K562 (cell line): ENCODE data around the gene UGT1A5. TPM values are rescaled to one million over a fixed set of nuclear protein-coding genes. Genes with fewer than 3 reads are reported as not detected.

Experiments
- ATAC-seq: fragments of 200-7000 bp; cut with Tn5 transposase; 3 replicates; pipeline ENCODE4 v1.9.1; 2020; ENCODE audit warnings: moderate library complexity
- BruUV-seq: library from RNA; stranded (reverse); fragments of 400-500 nt; replicated peaks from 2 replicates; lab custom pipeline; 2021; lab: Mats Ljungman, UMichigan
- CTCF ChIA-PET: fragments of 300-600 bp; formaldehyde crosslinking; extraction: SDS; loops from one replicate; lab custom pipeline; 2021; ENCODE audit warnings: low intra/inter-chr PET ratio; lab: Yijun Ruan, JAX
- POLR2A ChIA-PET: fragments of 300-600, 350-650 bp; sonication (Branson Sonifier 250); formaldehyde crosslinking; extraction: SDS; loops from one replicate; lab custom pipeline; 2021; ENCODE audit warnings: antibody characterized with exemption, inconsistent platforms; lab: Yijun Ruan, JAX
- DNase-seq, 4 experiments: peaks; one replicate each; pipeline versions ENCODE4 v3.0.0 to v3.0.0-alpha.2; 2011 to 2018; ENCODE audit warnings: low spot score in 3 of 4, mixed read lengths in 3 of 4; ENCODE audit errors: extremely low read depth in 1 of 4
- FAIRE-seq: peaks from 2 replicates; lab custom pipeline; 2011; peaks lifted over from hg19 to GRCh38; lab: Jason Lieb, UNC
- H2AFZ ChIP-seq: 2 replicates; pipeline ENCODE4 v1.6.0; 2011; ENCODE audit warnings: low read depth, low read length, control low read depth, inconsistent platforms
- H3K27ac ChIP-seq: fragments of 200-600 bp; 3 replicates; pipeline ENCODE4 v1.8.0; 2011; ENCODE audit warnings: low read depth, mild to moderate bottlenecking, control low read depth, inconsistent platforms, low read length, moderate library complexity, mixed read lengths; ENCODE audit errors: extremely low read depth
- H3K27me3 ChIP-seq, 2 experiments: fragments of 300-600 bp in 1 of 2; 2 replicates in 1 of 2; 3 replicates in 1 of 2; pipeline versions ENCODE4 v1.6.0 to v1.8.0; 2011; ENCODE audit warnings: inconsistent platforms in 2 of 2, low read length in 2 of 2, mild to moderate bottlenecking in 1 of 2, mixed read lengths in 1 of 2, moderate library complexity in 1 of 2; ENCODE audit not compliant: control insufficient read depth in 2 of 2, insufficient read depth in 2 of 2
- H3K36me3 ChIP-seq: fragments of 300-600 bp; 3 replicates; pipeline ENCODE4 v1.8.0; 2011; ENCODE audit warnings: mild to moderate bottlenecking, low read length, inconsistent platforms; ENCODE audit not compliant: control insufficient read depth, insufficient read depth
- H3K4me1 ChIP-seq, 2 experiments: fragments of 200-600 bp in 1 of 2; replicated peaks in 1 of 2; 2 replicates in 1 of 2; 3 replicates in 1 of 2; pipeline versions ENCODE4 v1.5.1 to v1.8.0; 2011; ENCODE audit warnings: inconsistent platforms in 2 of 2, low read length in 2 of 2, mild to moderate bottlenecking in 1 of 2, mixed read lengths in 1 of 2, moderate library complexity in 1 of 2; ENCODE audit not compliant: control insufficient read depth in 2 of 2, insufficient read depth in 2 of 2
- H3K4me2 ChIP-seq: 2 replicates; pipeline ENCODE4 v1.6.1; 2011; ENCODE audit warnings: low read length, control low read depth, inconsistent platforms, mixed read lengths; ENCODE audit not compliant: insufficient read depth
- H3K4me3 ChIP-seq: fragments of 200-600 bp; sonication (generic), shearing (Covaris generic); 2 replicates; pipeline ENCODE4 v1.5.1; 2016; ENCODE audit warnings: control low read depth, inconsistent platforms
- H3K79me2 ChIP-seq: fragments of 200-600 bp; 3 replicates; pipeline ENCODE4 v1.8.0; 2011; ENCODE audit warnings: low read length, inconsistent platforms; ENCODE audit not compliant: control insufficient read depth, insufficient read depth
- H3K9ac ChIP-seq, 2 experiments: 2 replicates each; pipeline versions ENCODE4 v1.6.0 to v1.6.1; 2011; ENCODE audit warnings: low read depth in 2 of 2, low read length in 2 of 2, control low read depth in 1 of 2, inconsistent platforms in 1 of 2, mild to moderate bottlenecking in 1 of 2, mixed read lengths in 1 of 2; ENCODE audit not compliant: insufficient read depth in 1 of 2
- H3K9me1 ChIP-seq: one replicate; pipeline ENCODE4 v1.6.0; 2011; ENCODE audit warnings: inconsistent platforms, mild to moderate bottlenecking, low read length, moderate library complexity; ENCODE audit not compliant: control insufficient read depth, insufficient read depth
- H3K9me3 ChIP-seq: replicated peaks from 2 replicates; pipeline ENCODE4 v1.5.1; 2011; ENCODE audit warnings: low read depth, low read length, inconsistent platforms; ENCODE audit not compliant: control insufficient read depth, insufficient read depth
- H4K20me1 ChIP-seq: replicated peaks from 2 replicates; pipeline ENCODE4 v1.6.1; 2011; ENCODE audit warnings: low read length, inconsistent platforms, mixed read lengths; ENCODE audit not compliant: control insufficient read depth, insufficient read depth
- BDP1 ChIP-seq: IDR thresholded peaks from 3 replicates; pipeline ENCODE4 v1.6.1; 2011; ENCODE audit not compliant: insufficient read length, insufficient read depth
- C11orf30 ChIP-seq: fragments of 450-650 bp; IDR thresholded peaks from 2 replicates; pipeline ENCODE4 v1.6.1; 2016; ENCODE audit warnings: low read depth, mild to moderate bottlenecking
- CBFB ChIP-seq: sonication (generic); formaldehyde crosslinking; IDR thresholded peaks from 2 replicates; pipeline ENCODE4 v1.4.0; 2020; ENCODE audit warnings: mild to moderate bottlenecking, missing genetic modification reagents
- FOXA3 ChIP-seq, 2 experiments: fragments of 450-650 bp in 1 of 2; sonication (generic) in 1 of 2; formaldehyde crosslinking; IDR thresholded peaks in 1 of 2; conservative IDR thresholded peaks in 1 of 2; 2 replicates each; pipeline versions ENCODE4 v1.4.0 to v1.8.0; 2020 to 2022; ENCODE audit warnings: mild to moderate bottlenecking in 2 of 2, missing genetic modification reagents in 1 of 2
- MYNN ChIP-seq, 2 experiments: sonication (generic); formaldehyde crosslinking in 1 of 2; IDR thresholded peaks; 2 replicates each; pipeline versions ENCODE4 v1.5.0 to v1.6.1; 2016 to 2020; ENCODE audit warnings: antibody characterized with exemption in 1 of 2, missing genetic modification reagents in 1 of 2
- NCOA1 ChIP-seq: fragments of 450-650 bp; IDR thresholded peaks from 2 replicates; pipeline ENCODE4 v1.6.1; 2016; ENCODE audit warnings: low read depth
- NFIC ChIP-seq: fragments of 450-650 bp; IDR thresholded peaks from 2 replicates; pipeline ENCODE4 v1.6.1; 2017; ENCODE audit warnings: mild to moderate bottlenecking, inconsistent platforms
- RBBP5 ChIP-seq: fragments of 200-600 bp; sonication (generic); IDR thresholded peaks from 2 replicates; pipeline ENCODE4 v1.6.1; 2012; ENCODE audit warnings: borderline replicate concordance, mild to moderate bottlenecking, low read length, control low read depth, inconsistent platforms; ENCODE audit not compliant: insufficient read depth, poor library complexity, severe bottlenecking
- RBM25 ChIP-seq: fragments of 200-400 bp; formaldehyde crosslinking; IDR thresholded peaks from 2 replicates; pipeline ENCODE4 v1.6.1; 2018; ENCODE audit warnings: low read length, low read depth, moderate library complexity; ENCODE audit not compliant: severe bottlenecking
- SMAD3 ChIP-seq: fragments of 450-650 bp; formaldehyde crosslinking; conservative IDR thresholded peaks from 2 replicates; pipeline ENCODE4 v1.4.0; 2020; ENCODE audit warnings: mild to moderate bottlenecking
- TBP ChIP-seq: optimal IDR thresholded peaks from 2 replicates; pipeline ENCODE3; 2011; ENCODE audit warnings: low read depth, low read length, improper control_type of control experiment
- TCF7 ChIP-seq: sonication (generic); IDR thresholded peaks from 2 replicates; pipeline ENCODE4 v1.6.1; 2016; ENCODE audit warnings: antibody characterized with exemption, borderline replicate concordance
- TRIM24 ChIP-seq, 2 experiments: fragments of 450-650 bp; IDR thresholded peaks; 2 replicates each; pipeline ENCODE4 v1.6.1; 2016
- ZBTB1 ChIP-seq: sonication (generic); formaldehyde crosslinking; IDR thresholded peaks from 2 replicates; pipeline ENCODE4 v1.8.1; 2023; ENCODE audit warnings: missing genetic modification reagents, low read depth, mild to moderate bottlenecking, borderline replicate concordance
- ZKSCAN3 ChIP-seq: fragments of 250-450 bp; sonication (Bioruptor Pico); IDR thresholded peaks from 2 replicates; pipeline ENCODE4 v1.4.0; 2020
- ZKSCAN8 ChIP-seq: fragments of 200-800 bp; sonication (Bioruptor generic); IDR thresholded peaks from 2 replicates; pipeline ENCODE4 v1.6.1; 2016; ENCODE audit warnings: missing genetic modification characterization, missing compliant biosample characterization
- ZNF717 ChIP-seq: fragments of 250-450 bp; sonication (Bioruptor Pico); IDR thresholded peaks from 2 replicates; pipeline ENCODE4 v1.5.0; 2021
- WGBS: fragments of 100-300 bp; shearing (Covaris generic); methylation state at CpG from one replicate; pipeline ENCODE4 v1.1.6; 2016; ENCODE audit warnings: low coverage, mixed read lengths; ENCODE audit not compliant: insufficient coverage; ENCODE audit errors: missing lambda C conversion rate; 5-methylcytosine and 5-hydroxymethylcytosine counted together
- in situ Hi-C: fragments of 300-500 bp; cut with MboI; formaldehyde crosslinking; loops from 4 replicates; pipeline ENCODE4 v1.15.0; 2018; ENCODE audit warnings: inconsistent platforms, mixed read lengths
- intact Hi-C: fragments of 100-400 bp; cut with micrococcal nuclease; formaldehyde crosslinking; loops from 2 replicates; pipeline ENCODE4 v1.14.2; 2022
- polyA plus RNA-seq, 8 experiments: library from polyadenylated mRNA; depleted of rRNA in 4 of 8; stranded (reverse) in 5 of 8; unstranded in 3 of 8; fragments of >200 nt; fragmentation: Nextera tagmentation in 2 of 8; fragmentation: Illumina TruSeq in 1 of 8; extraction: Ambion mirVana in 2 of 8; extraction: Trizol in 1 of 8; gene quantifications; 2 replicates each; pipeline versions ENCODE4 v1.2.1 to v1.2.3, GENCODE V29; 2011 to 2014; ENCODE audit warnings: inconsistent platforms in 1 of 8, missing spikeins in 1 of 8
- total RNA-seq, 7 experiments: library from RNA; depleted of rRNA in 6 of 7; stranded (reverse); fragments of >200 nt in 6 of 7; fragmentation: Illumina TruSeq in 2 of 7; extraction: Trizol in 2 of 7; gene quantifications; 2 replicates each; pipeline versions ENCODE4 v1.2.1 to v1.2.3, GENCODE V29; 2011 to 2021; ENCODE audit warnings: low replicate concordance in 1 of 7
- TF ChIP-seq, protein P1 (sequence below), 2 experiments: IDR thresholded peaks; 2 replicates each; pipeline ENCODE4 v1.6.1; 2011; ENCODE audit warnings: borderline replicate concordance in 1 of 2, control low read depth in 1 of 2, low read depth in 1 of 2, low read length in 1 of 2, mild to moderate bottlenecking in 1 of 2, mixed read lengths in 1 of 2, moderate library complexity in 1 of 2; ENCODE audit not compliant: insufficient read depth in 1 of 2, insufficient read length in 1 of 2, poor library complexity in 1 of 2, severe bottlenecking in 1 of 2; ENCODE audit errors: extremely low read depth in 1 of 2
- TF ChIP-seq, protein P2 (sequence below): fragments of 250-450 bp; sonication (Bioruptor Pico); IDR thresholded peaks from 2 replicates; pipeline ENCODE4 v1.4.0; 2020

The UGT1A5 gene
- total and polyA plus RNA-seq, 9 of the 15 experiments (the other 6 are each of a cell fraction or from before 2014, with no cell fraction given), result not detected

DNA sequence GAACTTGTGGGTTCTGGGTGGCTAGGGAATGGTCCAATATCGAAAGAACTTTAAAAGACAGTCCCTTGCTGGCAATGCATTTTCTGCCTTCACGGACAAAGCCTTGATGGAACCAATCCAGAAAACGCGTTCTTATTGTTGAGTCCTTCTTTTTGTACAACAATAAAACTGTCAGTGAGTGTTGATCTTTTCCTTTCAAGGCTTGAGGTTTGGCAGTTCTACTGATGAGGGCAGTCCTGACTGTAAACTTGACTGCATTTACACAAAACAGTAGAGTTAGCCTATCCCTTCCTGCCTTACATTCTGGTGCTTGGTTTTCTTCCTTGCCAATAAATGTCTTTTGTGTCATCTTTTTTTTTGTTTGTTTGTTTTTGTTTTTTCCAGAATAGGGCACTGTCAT is 33.5 kb upstream of the UGT1A5 start:
- Histone ChIP-seq H3K79me2 (no peaks in the 10 kb centered on the region), H2AFZ (no peak overlapping the region), H4K20me1 (no peaks in the 10 kb centered on the region), H3K36me3 (no peaks in the 10 kb centered on the region)
- no TSS peak for BruUV-seq
- ATAC-seq, result no peak
- in situ Hi-C loops, result no loop called here
- TF ChIP-seq NCOA1 (no peak), TRIM24 (IDR thresholded peaks at IDR 0.05) (no peak), SMAD3 (CRISPR knock-in tag) (no peak), TCF7 (no peak), TBP (no peak), ZNF717 (no peak), ZKSCAN3 (no peak), NFIC (no peak), C11orf30 (no peak), FOXA3 (CRISPR knock-in tag; conservative IDR thresholded peaks at IDR 0.05 in 1 of 2, IDR thresholded peaks at IDR 0.05 in 1 of 2) (no peak), RBM25 (no peak), RBBP5 (no peak), BDP1 (no peak), ZBTB1 (CRISPR knock-in tag) (no peak), ZKSCAN8 (no peak), CBFB (CRISPR knock-in tag) (no peak), MYNN (IDR thresholded peaks at IDR 0.05) (no peak), MYNN (CRISPR knock-in tag; IDR thresholded peaks at IDR 0.05) (no peak)
- TF ChIP-seq, protein P1, sequence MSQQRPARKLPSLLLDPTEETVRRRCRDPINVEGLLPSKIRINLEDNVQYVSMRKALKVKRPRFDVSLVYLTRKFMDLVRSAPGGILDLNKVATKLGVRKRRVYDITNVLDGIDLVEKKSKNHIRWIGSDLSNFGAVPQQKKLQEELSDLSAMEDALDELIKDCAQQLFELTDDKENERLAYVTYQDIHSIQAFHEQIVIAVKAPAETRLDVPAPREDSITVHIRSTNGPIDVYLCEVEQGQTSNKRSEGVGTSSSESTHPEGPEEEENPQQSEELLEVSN (IDR thresholded peaks at IDR 0.05; ENCODE audit: borderline replicate concordance in 1 of 2, extremely low read depth in 1 of 2, insufficient read depth in 1 of 2, insufficient read length in 1 of 2, low read depth in 1 of 2, low read length in 1 of 2, poor library complexity in 1 of 2, severe bottlenecking in 1 of 2), result no peak
- TF ChIP-seq, protein P2, sequence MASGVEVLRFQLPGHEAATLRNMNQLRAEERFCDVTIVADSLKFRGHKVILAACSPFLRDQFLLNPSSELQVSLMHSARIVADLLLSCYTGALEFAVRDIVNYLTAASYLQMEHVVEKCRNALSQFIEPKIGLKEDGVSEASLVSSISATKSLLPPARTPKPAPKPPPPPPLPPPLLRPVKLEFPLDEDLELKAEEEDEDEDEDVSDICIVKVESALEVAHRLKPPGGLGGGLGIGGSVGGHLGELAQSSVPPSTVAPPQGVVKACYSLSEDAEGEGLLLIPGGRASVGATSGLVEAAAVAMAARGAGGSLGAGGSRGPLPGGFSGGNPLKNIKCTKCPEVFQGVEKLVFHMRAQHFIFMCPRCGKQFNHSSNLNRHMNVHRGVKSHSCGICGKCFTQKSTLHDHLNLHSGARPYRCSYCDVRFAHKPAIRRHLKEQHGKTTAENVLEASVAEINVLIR (CRISPR knock-in tag), result no peak
- TF ChIP-seq, all 486 proteins: peak for 0
- ChIA-PET CTCF (no interaction called here), POLR2A (interaction anchor here (1.5 kb wide), 1 partner anchor 11 kb away, joined by 5 read pairs; no protein-coding TSS in a partner anchor)
- intact Hi-C loops, result no loop called here
- H3K4me2 ChIP-seq, result no peak overlapping the region
- no peak overlapping the region for H3K4me3 ChIP-seq
- H3K9me1 ChIP-seq, result no peaks in the 10 kb centered on the region
- no peak overlapping the region for H3K27ac ChIP-seq
- H3K9ac ChIP-seq, result no peak overlapping the region
- FAIRE-seq (no peak), DNase-seq (no peak)
- WGBS, result 0% methylated on average over 4 of the region's 4 CpGs
- no peaks in the 10 kb centered on the region for H3K9me3 ChIP-seq
- H3K27me3 ChIP-seq, result no peaks in the 10 kb centered on the region
- no peaks in the 10 kb centered on the region for H3K4me1 ChIP-seq
